HG03066 (cell line): Measurements from ENCODE around the gene GNAQ.

Experiments used
- ATAC-seq: cut with Tn5 transposase; IDR thresholded peaks from one replicate; pipeline ENCODE4 v1.9.1; 2021; ENCODE audit warnings: low read depth; ENCODE audit not compliant: unreplicated experiment

Gene GNAQ

GRCh38 chr9:77912895-77913693 is 118.5 kb downstream of the GNAQ start:
- ATAC-seq = no peak

- ATAC-seq = no peak
These were observed 119.7 kb downstream of the GNAQ start for GRCh38 chr9:77911928-77912327.

GRCh38 chr9:77910194-77910621 is 121.4 kb downstream of the GNAQ start:
- ATAC-seq = no peak

GRCh38 chr9:77909306-77909705 is 122.3 kb downstream of the GNAQ start:
- ATAC-seq = no peak

GRCh38 chr9:77908293-77908692 is 123.3 kb downstream of the GNAQ start:
- ATAC-seq = no peak

GRCh38 chr9:77907585-77907984 is 124.0 kb downstream of the GNAQ start:
- no peak for ATAC-seq

GRCh38 chr9:77906991-77907390 is 124.6 kb downstream of the GNAQ start:
- no peak for ATAC-seq

GRCh38 chr9:77903666-77904285 is 127.8 kb downstream of the GNAQ start:
- ATAC-seq = no peak

GRCh38 chr9:77901771-77902170 is 129.8 kb downstream of the GNAQ start:
- no peak for ATAC-seq

GRCh38 chr9:77901018-77901417 is 130.6 kb downstream of the GNAQ start:
- no peak for ATAC-seq

- ATAC-seq = no peak
These were observed 131.8 kb downstream of the GNAQ start for GRCh38 chr9:77899679-77900354.

GRCh38 chr9:77898864-77899263 is 132.7 kb downstream of the GNAQ start:
- no peak for ATAC-seq

GRCh38 chr9:77896938-77897667 is 134.5 kb downstream of the GNAQ start:
- ATAC-seq = no peak

GRCh38 chr9:77896269-77896937 is 135.2 kb downstream of the GNAQ start:
- no peak for ATAC-seq

GRCh38 chr9:77893706-77894105 is 137.9 kb downstream of the GNAQ start:
- ATAC-seq = no peak

GRCh38 chr9:77892955-77893514 is 138.6 kb downstream of the GNAQ start:
- no peak for ATAC-seq

- ATAC-seq = no peak
These were observed 139.4 kb downstream of the GNAQ start for GRCh38 chr9:77892171-77892570.

GRCh38 chr9:77891128-77891800 is 140.3 kb downstream of the GNAQ start:
- ATAC-seq = no peak

- ATAC-seq = no peak
These were observed 143.9 kb downstream of the GNAQ start for GRCh38 chr9:77887662-77888061.
